Esophagus squamous epithelium (tissue), 4 donors: ENCODE results near the gene FAM174B.

Experiments used
- CTCF ChIP-seq, 6 experiments: fragments of 450-650 bp in 4 of 6; fragments of 200-600 bp in 2 of 6; sonication (generic) in 2 of 6; IDR thresholded peaks; one replicate each; pipeline ENCODE4 v1.5.1; 2016 to 2019; ENCODE audit warnings: antibody characterized with exemption in 6 of 6, mild to moderate bottlenecking in 4 of 6, moderate library complexity in 4 of 6
- POLR2A ChIP-seq, 4 donors: fragments of 450-650 bp; IDR thresholded peaks; one replicate each; pipeline ENCODE4 v1.6.1; 2017; ENCODE audit warnings: antibody characterized with exemption in 4 of 4, mild to moderate bottlenecking in 4 of 4, moderate library complexity in 3 of 4

GRCh38 chr15:92653366-92653765 lies 2.2 kb downstream of the FAM174B start:
- TF ChIP-seq POLR2A (IDR thresholded peaks at IDR 0.05) (no peak), CTCF (IDR thresholded peaks at IDR 0.05) (no peak)
